ENCODE data around the gene IVD. TPM values are rescaled to one million over a fixed set of nuclear protein-coding genes. Genes with fewer than 3 reads are reported as not detected.

The IVD gene
- polyA plus RNA-seq, 1 of the 3 experiments (the other 2 are of a cell fraction), result 54.2 TPM

DNA sequence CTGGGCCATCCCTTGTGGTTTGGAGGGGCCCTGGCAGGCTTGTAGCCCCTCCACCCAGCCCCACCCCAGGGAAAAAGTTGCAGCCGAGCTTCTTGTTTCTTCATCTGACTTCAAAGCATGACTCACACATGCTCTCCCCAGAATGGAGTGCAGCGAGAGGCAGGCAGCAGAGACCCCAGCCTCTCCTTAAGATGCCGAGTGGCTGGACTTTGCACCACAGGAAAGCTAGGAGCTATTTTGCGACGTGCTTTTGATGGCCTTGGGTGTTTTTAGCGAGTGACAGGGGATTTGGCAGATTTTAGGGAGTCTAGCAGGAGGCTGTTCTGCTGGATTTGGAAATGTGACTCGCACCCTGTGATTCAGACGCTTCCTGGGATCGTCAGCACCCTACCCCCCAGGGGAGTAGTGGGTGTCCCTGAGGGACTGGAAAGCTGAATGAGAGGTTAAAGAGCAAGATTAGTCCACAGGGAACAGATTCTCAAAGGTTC is 49.4 kb downstream of the IVD start:
- Histone ChIP-seq H3K27ac (ENCODE audit: low read depth in 2 of 2, low read length in 1 of 2) (peak overlapping the region in 1 of 2 experiments; percentile 23; a peak in 2 of 4 replicates), H3K79me2 (ENCODE audit: insufficient read depth) (peaks cover 74% of the 10 kb centered on the region), H3K27me3 (ENCODE audit: insufficient read depth) (no peaks in the 10 kb centered on the region), H3F3A (replicated peaks; ENCODE audit: insufficient read depth) (no peaks in the 10 kb centered on the region), H4K20me1 (ENCODE audit: insufficient read depth) (peaks cover 74% of the 10 kb centered on the region), H3K4me1 (ENCODE audit: control insufficient read depth in 1 of 2, insufficient read depth in 2 of 2, low read depth in 1 of 2, low read length in 1 of 2) (peaks cover 22 to 23% of the 10 kb centered on the region in 2 experiments; a peak in 3 of 4 replicates), H3K9me3 (no peaks in the 10 kb centered on the region), H3K4me3 (ENCODE audit: low read depth in 2 of 2, low read length in 1 of 2) (no peak overlapping the region), H3K36me3 (replicated peaks in 1 of 2; ENCODE audit: control insufficient read depth in 1 of 2, insufficient read depth in 2 of 2, low read length in 1 of 2) (peaks cover 0 to 11% of the 10 kb centered on the region in 2 experiments), H3K9me2 (no peaks in the 10 kb centered on the region), H3K4me2 (peak overlapping the region; percentile 74), H3K9ac (peak overlapping the region; percentile 28; the same call in 1 of the 2 replicates), H2AFZ (ENCODE audit: low read depth) (no peak overlapping the region)
- WGBS (ENCODE audit: low lambda C conversion rate), result 49% methylated on average over 9 of the region's 9 CpGs
- no peak for DNase-seq
- TF ChIP-seq GATA2 (CRISPR knock-in tag; IDR thresholded peaks at IDR 0.05), result no peak
- TF ChIP-seq TEAD4 (IDR thresholded peaks at IDR 0.05; ENCODE audit: borderline replicate concordance, insufficient read depth), result no peak
- TF ChIP-seq RAD21 (IDR thresholded peaks at IDR 0.05; ENCODE audit: low read length), result no peak
- no peak for TF ChIP-seq FOXJ3 (CRISPR knock-in tag; IDR thresholded peaks at IDR 0.05)
- no peak for TF ChIP-seq RXRA (IDR thresholded peaks at IDR 0.05; ENCODE audit: borderline replicate concordance, low read depth)
- TF ChIP-seq MAX (IDR thresholded peaks at IDR 0.05; ENCODE audit: low read depth), result 0 out of 2 replicates have a peak, but pooled peaks have one; percentile 28
- no peak for TF ChIP-seq EP300 (IDR thresholded peaks at IDR 0.05; ENCODE audit: borderline replicate concordance in 1 of 2, low read depth in 1 of 2, low read length in 1 of 2)
- TF ChIP-seq FOSL2 (IDR thresholded peaks at IDR 0.05; ENCODE audit: borderline replicate concordance, low read depth), result peak; percentile 49; the same call in 1 of the 2 replicates
- ChIA-PET CTCF (interaction anchor here (0.7 to 2.2 kb wide), 4 partner anchors 8 to 181 kb away, joined by 3 to 10 read pairs (median 4); no protein-coding TSS in a partner anchor), POLR2A (no interaction called here)

- Histone ChIP-seq H3K79me2 (ENCODE audit: insufficient read depth) (peaks cover 61% of the 10 kb centered on the region), H3K9me3 (no peaks in the 10 kb centered on the region), H3K4me3 (ENCODE audit: low read depth in 2 of 2, low read length in 1 of 2) (no peak overlapping the region), H3K4me2 (no peak overlapping the region), H3K4me1 (ENCODE audit: control insufficient read depth in 1 of 2, insufficient read depth in 2 of 2, low read depth in 1 of 2, low read length in 1 of 2) (peaks cover 22 to 23% of the 10 kb centered on the region in 2 experiments; a peak in 3 of 4 replicates), H3K9me2 (no peaks in the 10 kb centered on the region), H3K27ac (ENCODE audit: low read depth in 2 of 2, low read length in 1 of 2) (no peak overlapping the region; a peak in 1 of 4 replicates), H2AFZ (ENCODE audit: low read depth) (no peak overlapping the region), H3K27me3 (ENCODE audit: insufficient read depth) (no peaks in the 10 kb centered on the region), H3K9ac (no peak overlapping the region), H3K36me3 (replicated peaks in 1 of 2; ENCODE audit: control insufficient read depth in 1 of 2, insufficient read depth in 2 of 2, low read length in 1 of 2) (peaks cover 0 to 14% of the 10 kb centered on the region in 2 experiments), H4K20me1 (ENCODE audit: insufficient read depth) (peaks cover 63% of the 10 kb centered on the region), H3F3A (replicated peaks; ENCODE audit: insufficient read depth) (no peaks in the 10 kb centered on the region)
- DNase-seq, result no peak
- WGBS (ENCODE audit: low lambda C conversion rate), result 79% methylated on average over 4 of the region's 7 CpGs
- ChIA-PET POLR2A (interaction anchor here (1.0 kb wide), 1 partner anchor 14 kb away, joined by 3 read pairs; no protein-coding TSS in a partner anchor), CTCF (interaction anchor here (0.5 to 2.3 kb wide), 7 partner anchors 13 to 136 kb away, joined by 3 to 11 read pairs (median 3); partner anchors contain the start of gene CHST14)
- TF ChIP-seq GABPA (IDR thresholded peaks at IDR 0.05; ENCODE audit: low read depth) (no peak), NFIC (IDR thresholded peaks at IDR 0.05; ENCODE audit: borderline replicate concordance) (no peak), SIN3A (IDR thresholded peaks at IDR 0.05; ENCODE audit: borderline replicate concordance, low read depth, low read length) (no peak), JUND (IDR thresholded peaks at IDR 0.05) (no peak), FOXJ3 (CRISPR knock-in tag; IDR thresholded peaks at IDR 0.05) (no peak), MAX (IDR thresholded peaks at IDR 0.05; ENCODE audit: low read depth) (no peak), REST (IDR thresholded peaks at IDR 0.05; ENCODE audit: low read depth, low read length) (no peak), RFX5 (IDR thresholded peaks at IDR 0.05; ENCODE audit: low read length) (no peak), FOSL2 (IDR thresholded peaks at IDR 0.05; ENCODE audit: borderline replicate concordance, low read depth) (no peak)
- TF ChIP-seq, protein P1, sequence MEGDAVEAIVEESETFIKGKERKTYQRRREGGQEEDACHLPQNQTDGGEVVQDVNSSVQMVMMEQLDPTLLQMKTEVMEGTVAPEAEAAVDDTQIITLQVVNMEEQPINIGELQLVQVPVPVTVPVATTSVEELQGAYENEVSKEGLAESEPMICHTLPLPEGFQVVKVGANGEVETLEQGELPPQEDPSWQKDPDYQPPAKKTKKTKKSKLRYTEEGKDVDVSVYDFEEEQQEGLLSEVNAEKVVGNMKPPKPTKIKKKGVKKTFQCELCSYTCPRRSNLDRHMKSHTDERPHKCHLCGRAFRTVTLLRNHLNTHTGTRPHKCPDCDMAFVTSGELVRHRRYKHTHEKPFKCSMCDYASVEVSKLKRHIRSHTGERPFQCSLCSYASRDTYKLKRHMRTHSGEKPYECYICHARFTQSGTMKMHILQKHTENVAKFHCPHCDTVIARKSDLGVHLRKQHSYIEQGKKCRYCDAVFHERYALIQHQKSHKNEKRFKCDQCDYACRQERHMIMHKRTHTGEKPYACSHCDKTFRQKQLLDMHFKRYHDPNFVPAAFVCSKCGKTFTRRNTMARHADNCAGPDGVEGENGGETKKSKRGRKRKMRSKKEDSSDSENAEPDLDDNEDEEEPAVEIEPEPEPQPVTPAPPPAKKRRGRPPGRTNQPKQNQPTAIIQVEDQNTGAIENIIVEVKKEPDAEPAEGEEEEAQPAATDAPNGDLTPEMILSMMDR (IDR thresholded peaks at IDR 0.05), result no peak
- TF ChIP-seq, protein P2, sequence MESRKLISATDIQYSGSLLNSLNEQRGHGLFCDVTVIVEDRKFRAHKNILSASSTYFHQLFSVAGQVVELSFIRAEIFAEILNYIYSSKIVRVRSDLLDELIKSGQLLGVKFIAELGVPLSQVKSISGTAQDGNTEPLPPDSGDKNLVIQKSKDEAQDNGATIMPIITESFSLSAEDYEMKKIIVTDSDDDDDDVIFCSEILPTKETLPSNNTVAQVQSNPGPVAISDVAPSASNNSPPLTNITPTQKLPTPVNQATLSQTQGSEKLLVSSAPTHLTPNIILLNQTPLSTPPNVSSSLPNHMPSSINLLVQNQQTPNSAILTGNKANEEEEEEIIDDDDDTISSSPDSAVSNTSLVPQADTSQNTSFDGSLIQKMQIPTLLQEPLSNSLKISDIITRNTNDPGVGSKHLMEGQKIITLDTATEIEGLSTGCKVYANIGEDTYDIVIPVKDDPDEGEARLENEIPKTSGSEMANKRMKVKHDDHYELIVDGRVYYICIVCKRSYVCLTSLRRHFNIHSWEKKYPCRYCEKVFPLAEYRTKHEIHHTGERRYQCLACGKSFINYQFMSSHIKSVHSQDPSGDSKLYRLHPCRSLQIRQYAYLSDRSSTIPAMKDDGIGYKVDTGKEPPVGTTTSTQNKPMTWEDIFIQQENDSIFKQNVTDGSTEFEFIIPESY (IDR thresholded peaks at IDR 0.05; ENCODE audit: borderline replicate concordance, low read depth), result no peak
- TF ChIP-seq, protein P3, sequence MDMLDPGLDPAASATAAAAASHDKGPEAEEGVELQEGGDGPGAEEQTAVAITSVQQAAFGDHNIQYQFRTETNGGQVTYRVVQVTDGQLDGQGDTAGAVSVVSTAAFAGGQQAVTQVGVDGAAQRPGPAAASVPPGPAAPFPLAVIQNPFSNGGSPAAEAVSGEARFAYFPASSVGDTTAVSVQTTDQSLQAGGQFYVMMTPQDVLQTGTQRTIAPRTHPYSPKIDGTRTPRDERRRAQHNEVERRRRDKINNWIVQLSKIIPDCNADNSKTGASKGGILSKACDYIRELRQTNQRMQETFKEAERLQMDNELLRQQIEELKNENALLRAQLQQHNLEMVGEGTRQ (IDR thresholded peaks at IDR 0.05; ENCODE audit: borderline replicate concordance, low read depth, low read length), result no peak
Measured at GRCh38 chr15:40456299-40456712, 50.7 kb downstream of the IVD start.

Measured in SK-N-SH (cell line).